ENCODE measurements around the gene HEATR5A. TPM values are rescaled to one million over a fixed set of nuclear protein-coding genes. Genes with fewer than 3 reads are reported as not detected.
"Not testable (repeated sequence)": the region's sequence is repeated elsewhere in the genome, so short reads cannot be mapped to it uniquely, and the experiment has no call there.

The HEATR5A gene
- total and polyA plus RNA-seq, 8 donors: 3.6 to 92.8 (median 20.7) TPM

- Histone ChIP-seq H3K9me3 (peaks cover 0 to 10% (median 2%) of the 10 kb centered on the region in 4 donors), H3K27ac (no peak overlapping the region), H3K4me1 (peaks cover 0 to 6% (median 0%) of the 10 kb centered on the region in 4 donors), H3K36me3 (no peaks in the 10 kb centered on the region), H3K4me3 (no peak overlapping the region), H3K27me3 (no peaks in the 10 kb centered on the region)
- WGBS, 5 donors: 33 to 60% (median 46%) methylated on average over 4 of the region's 4 CpGs
- TF ChIP-seq CTCF (IDR thresholded peaks at IDR 0.05) (no peak), POLR2AphosphoS5 (IDR thresholded peaks at IDR 0.05) (no peak), EP300 (IDR thresholded peaks at IDR 0.05) (no peak), POLR2A (IDR thresholded peaks at IDR 0.05) (no peak)
- no peak for DNase-seq
- intact Hi-C loops (cut with DNase I; ENCODE audit: low total_unique reads): no loop called here
These were observed 140.0 kb downstream of the HEATR5A start for GRCh38 chr14:31280132-31280870.

- H3K27ac ChIP-seq: no peak overlapping the region
- H3K4me3 ChIP-seq: no peak overlapping the region
- no peak for DNase-seq
- peaks cover 0 to 10% (median 2%) of the 10 kb centered on the region in 4 donors for H3K9me3 ChIP-seq
- H3K36me3 ChIP-seq: no peaks in the 10 kb centered on the region
- peaks cover 0 to 5% (median 0%) of the 10 kb centered on the region in 4 donors for H3K4me1 ChIP-seq
- 75 to 94% (median 92%) methylated on average over 1 of the region's 1 CpG for WGBS, 5 donors
- TF ChIP-seq CTCF (IDR thresholded peaks at IDR 0.05) (no peak), POLR2A (IDR thresholded peaks at IDR 0.05) (no peak), EP300 (IDR thresholded peaks at IDR 0.05) (no peak), POLR2AphosphoS5 (IDR thresholded peaks at IDR 0.05) (no peak)
- intact Hi-C loops (cut with DNase I; ENCODE audit: low total_unique reads): no loop called here
- H3K27me3 ChIP-seq: no peaks in the 10 kb centered on the region
These were observed 141.5 kb downstream of the HEATR5A start for GRCh38 chr14:31278883-31279282.

- intact Hi-C loops (cut with DNase I; ENCODE audit: low total_unique reads): no loop called here
- DNase-seq: no peak
- no peaks in the 10 kb centered on the region for H3K36me3 ChIP-seq
- H3K9me3 ChIP-seq: peaks cover 0 to 10% (median 2%) of the 10 kb centered on the region in 4 donors
- H3K4me1 ChIP-seq: no peaks in the 10 kb centered on the region
- no peak overlapping the region for H3K27ac ChIP-seq
- WGBS, 5 donors: 63 to 93% (median 78%) methylated on average over 1 of the region's 1 CpG
- no peak overlapping the region for H3K4me3 ChIP-seq
- no peaks in the 10 kb centered on the region for H3K27me3 ChIP-seq
- TF ChIP-seq POLR2AphosphoS5 (IDR thresholded peaks at IDR 0.05) (no peak), EP300 (IDR thresholded peaks at IDR 0.05) (no peak), POLR2A (IDR thresholded peaks at IDR 0.05) (no peak), CTCF (IDR thresholded peaks at IDR 0.05) (no peak)
These were observed 143.3 kb downstream of the HEATR5A start for GRCh38 chr14:31277085-31277484.

- H3K9me3 ChIP-seq; intact Hi-C loops (cut with DNase I; ENCODE audit: low total_unique reads); H3K4me3 ChIP-seq; H3K36me3 ChIP-seq; DNase-seq; H3K4me1 ChIP-seq; H3K27ac ChIP-seq; H3K27me3 ChIP-seq: not testable (repeated sequence)
- WGBS, 5 donors: 76 to 85% (median 78%) methylated on average over 5 of the region's 5 CpGs
These were observed 143.9 kb downstream of the HEATR5A start for GRCh38 chr14:31276417-31276816.

GRCh38 chr14:31275731-31276130 lies 144.6 kb downstream of the HEATR5A start:
- no peak for DNase-seq
- H3K9me3 ChIP-seq: peaks cover 0 to 10% (median 2%) of the 10 kb centered on the region in 4 donors
- H3K4me3 ChIP-seq: no peak overlapping the region
- intact Hi-C loops (cut with DNase I; ENCODE audit: low total_unique reads): no loop called here
- no peaks in the 10 kb centered on the region for H3K4me1 ChIP-seq
- TF ChIP-seq EP300 (IDR thresholded peaks at IDR 0.05): no peak
- no peaks in the 10 kb centered on the region for H3K27me3 ChIP-seq
- H3K36me3 ChIP-seq: no peaks in the 10 kb centered on the region
- H3K27ac ChIP-seq: no peak overlapping the region
